Activated B cell treated with CpG ODN at 0.5 μM for 24 hours (primary cell): ENCODE measurements around the gene SMIM41. TPM values are rescaled to one million over a fixed set of nuclear protein-coding genes. Genes with fewer than 3 reads are reported as not detected.

Source experiments
- ATAC-seq: fragments of 200-7000 bp; cut with Tn5 transposase; one replicate; pipeline ENCODE4 v1.10.0; 2021; ENCODE audit warnings: low read depth, mild to moderate bottlenecking, moderate library complexity
- CTCF ChIA-PET: fragments of 350-600 bp; sonication (Branson Sonifier 250); formaldehyde crosslinking; loops from one replicate; lab custom pipeline; 2021; ENCODE audit warnings: antibody characterized with exemption; lab: Charles Lee
- POLR2A ChIA-PET: fragments of 350-600 bp; sonication (Branson Sonifier 250); formaldehyde crosslinking; loops from one replicate; lab custom pipeline; 2021; ENCODE audit warnings: antibody characterized with exemption; lab: Charles Lee
- DNase-seq: peaks from one replicate; pipeline ENCODE4 v3.0.0; 2022
- H3K27ac Mint-ChIP-seq: one replicate; pipeline ENCODE4 v1.8.0; 2020; ENCODE audit warnings: mixed read lengths
- H3K27me3 Mint-ChIP-seq: one replicate; pipeline ENCODE4 v1.8.0; 2021; ENCODE audit warnings: mixed read lengths
- H3K36me3 Mint-ChIP-seq: one replicate; pipeline ENCODE4 v1.8.0; 2021; ENCODE audit warnings: low read depth, mixed read lengths
- H3K4me1 Mint-ChIP-seq: one replicate; pipeline ENCODE4 v1.8.0; 2021; ENCODE audit warnings: mixed read lengths
- H3K4me3 Mint-ChIP-seq: one replicate; pipeline ENCODE4 v1.8.0; 2020; ENCODE audit warnings: mild to moderate bottlenecking, mixed read lengths
- H3K9me3 Mint-ChIP-seq: one replicate; pipeline ENCODE4 v1.8.0; 2020; ENCODE audit warnings: mixed read lengths
- intact Hi-C: fragments of 100-400 bp; cut with micrococcal nuclease; formaldehyde crosslinking; loops from one replicate; pipeline ENCODE4 v1.15.1; 2024
- total RNA-seq: library from RNA; stranded (reverse); gene quantifications from 2 replicates; pipeline ENCODE4 v1.2.3, GENCODE V29; 2022
- TF ChIP-seq, protein P1 (sequence below): fragments of 200-600 bp; IDR thresholded peaks from one replicate; pipeline ENCODE4 v1.8.0; 2022; ENCODE audit warnings: antibody characterized with exemption, mild to moderate bottlenecking

SMIM41 gene
- total RNA-seq, 1 donor from 2014 or later = not detected

DNA sequence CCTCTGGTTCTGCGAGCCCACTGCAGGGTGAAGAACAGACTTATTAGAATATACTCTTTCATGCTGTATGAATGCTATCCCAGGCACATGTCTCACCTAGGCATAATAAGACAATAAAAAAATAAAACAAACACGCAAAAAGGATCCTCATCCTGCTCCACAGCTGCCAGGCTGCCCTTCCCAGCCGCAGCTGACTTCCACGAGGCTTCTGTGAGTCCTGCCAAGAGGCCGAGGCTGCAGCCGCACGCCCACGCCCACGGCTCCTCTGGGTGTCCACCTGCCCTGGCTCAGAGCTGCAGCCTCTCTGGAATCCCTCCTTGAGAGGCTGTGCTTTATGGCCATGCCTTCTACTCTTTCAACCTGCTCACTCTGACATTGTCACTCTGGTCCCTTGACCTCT lies 6.9 kb downstream of the SMIM41 start:
- POLR2A ChIA-PET = no interaction called here
- intact Hi-C loops = no loop called here
- Mint-ChIP-seq H3K9me3 (no peaks in the 10 kb centered on the region), H3K36me3 (no peaks in the 10 kb centered on the region), H3K27ac (no peak overlapping the region), H3K27me3 (peaks cover 22% of the 10 kb centered on the region), H3K4me3 (no peak overlapping the region), H3K4me1 (peaks cover 38% of the 10 kb centered on the region)
- DNase-seq = no peak
- TF ChIP-seq, protein P1, sequence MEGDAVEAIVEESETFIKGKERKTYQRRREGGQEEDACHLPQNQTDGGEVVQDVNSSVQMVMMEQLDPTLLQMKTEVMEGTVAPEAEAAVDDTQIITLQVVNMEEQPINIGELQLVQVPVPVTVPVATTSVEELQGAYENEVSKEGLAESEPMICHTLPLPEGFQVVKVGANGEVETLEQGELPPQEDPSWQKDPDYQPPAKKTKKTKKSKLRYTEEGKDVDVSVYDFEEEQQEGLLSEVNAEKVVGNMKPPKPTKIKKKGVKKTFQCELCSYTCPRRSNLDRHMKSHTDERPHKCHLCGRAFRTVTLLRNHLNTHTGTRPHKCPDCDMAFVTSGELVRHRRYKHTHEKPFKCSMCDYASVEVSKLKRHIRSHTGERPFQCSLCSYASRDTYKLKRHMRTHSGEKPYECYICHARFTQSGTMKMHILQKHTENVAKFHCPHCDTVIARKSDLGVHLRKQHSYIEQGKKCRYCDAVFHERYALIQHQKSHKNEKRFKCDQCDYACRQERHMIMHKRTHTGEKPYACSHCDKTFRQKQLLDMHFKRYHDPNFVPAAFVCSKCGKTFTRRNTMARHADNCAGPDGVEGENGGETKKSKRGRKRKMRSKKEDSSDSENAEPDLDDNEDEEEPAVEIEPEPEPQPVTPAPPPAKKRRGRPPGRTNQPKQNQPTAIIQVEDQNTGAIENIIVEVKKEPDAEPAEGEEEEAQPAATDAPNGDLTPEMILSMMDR = no peak
- no peak for ATAC-seq
- CTCF ChIA-PET = interaction anchor here (1.1 to 12.3 kb wide), 3 partner anchors 19 to 63 kb away, joined by 3 to 342 read pairs (median 46); no protein-coding TSS in a partner anchor

DNA sequence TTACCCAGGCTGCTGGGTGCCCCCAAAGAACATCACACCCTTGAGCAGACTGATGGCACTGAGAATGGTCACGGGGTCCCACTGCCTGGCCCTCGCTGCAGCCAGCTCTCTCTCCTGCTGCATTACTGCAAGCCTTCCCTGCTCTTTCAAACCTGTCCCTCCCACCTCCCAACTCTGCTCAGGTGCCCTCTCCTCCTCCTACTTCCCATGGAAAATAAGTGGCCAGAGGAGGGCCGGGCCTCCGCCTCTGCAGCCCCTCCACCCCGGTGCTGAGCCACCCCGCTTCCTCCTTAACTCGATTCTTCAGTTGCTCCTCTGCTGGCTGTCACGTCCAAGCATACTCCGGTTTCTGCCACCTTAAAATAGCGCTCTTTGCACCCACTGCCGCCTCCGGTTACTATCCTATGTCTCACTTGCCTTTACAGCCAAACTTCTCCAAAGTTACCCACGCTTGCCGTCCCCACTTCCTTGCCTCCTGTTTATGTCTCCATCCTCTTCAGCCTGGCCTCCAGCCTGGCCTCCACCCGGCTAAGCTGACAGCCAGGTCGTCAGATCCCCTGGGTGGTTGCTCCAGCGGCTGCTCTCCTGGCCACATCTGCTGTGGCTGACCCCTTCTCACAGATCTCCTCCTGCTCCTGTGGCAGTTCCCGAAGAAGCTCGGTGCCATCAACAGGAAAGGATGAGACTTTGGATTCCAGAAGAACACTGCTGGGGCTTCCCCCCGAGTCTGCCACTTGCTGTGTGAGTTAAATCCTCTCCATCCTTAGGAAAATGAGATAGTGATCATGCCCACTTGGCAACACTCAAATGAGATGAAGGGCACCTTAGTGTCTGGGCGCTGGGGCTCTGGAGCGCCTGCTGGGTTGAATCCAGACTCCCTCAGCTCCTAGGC lies 7.7 kb downstream of the SMIM41 start:
- H3K9me3 Mint-ChIP-seq = no peaks in the 10 kb centered on the region
- no peaks in the 10 kb centered on the region for H3K36me3 Mint-ChIP-seq
- ChIA-PET POLR2A (no interaction called here), CTCF (interaction anchor here (1.6 to 12.3 kb wide), 2 partner anchors 17 to 63 kb away, joined by 4 to 342 read pairs; partner anchors contain the start of gene ATG101)
- DNase-seq (no peak), ATAC-seq (no peak)
- TF ChIP-seq, protein P1 = no peak
- H3K4me1 Mint-ChIP-seq = peaks cover 29% of the 10 kb centered on the region
- intact Hi-C loops = no loop called here
- no peak overlapping the region for H3K4me3 Mint-ChIP-seq
- H3K27ac Mint-ChIP-seq = no peak overlapping the region
- H3K27me3 Mint-ChIP-seq = peaks cover 29% of the 10 kb centered on the region

DNA sequence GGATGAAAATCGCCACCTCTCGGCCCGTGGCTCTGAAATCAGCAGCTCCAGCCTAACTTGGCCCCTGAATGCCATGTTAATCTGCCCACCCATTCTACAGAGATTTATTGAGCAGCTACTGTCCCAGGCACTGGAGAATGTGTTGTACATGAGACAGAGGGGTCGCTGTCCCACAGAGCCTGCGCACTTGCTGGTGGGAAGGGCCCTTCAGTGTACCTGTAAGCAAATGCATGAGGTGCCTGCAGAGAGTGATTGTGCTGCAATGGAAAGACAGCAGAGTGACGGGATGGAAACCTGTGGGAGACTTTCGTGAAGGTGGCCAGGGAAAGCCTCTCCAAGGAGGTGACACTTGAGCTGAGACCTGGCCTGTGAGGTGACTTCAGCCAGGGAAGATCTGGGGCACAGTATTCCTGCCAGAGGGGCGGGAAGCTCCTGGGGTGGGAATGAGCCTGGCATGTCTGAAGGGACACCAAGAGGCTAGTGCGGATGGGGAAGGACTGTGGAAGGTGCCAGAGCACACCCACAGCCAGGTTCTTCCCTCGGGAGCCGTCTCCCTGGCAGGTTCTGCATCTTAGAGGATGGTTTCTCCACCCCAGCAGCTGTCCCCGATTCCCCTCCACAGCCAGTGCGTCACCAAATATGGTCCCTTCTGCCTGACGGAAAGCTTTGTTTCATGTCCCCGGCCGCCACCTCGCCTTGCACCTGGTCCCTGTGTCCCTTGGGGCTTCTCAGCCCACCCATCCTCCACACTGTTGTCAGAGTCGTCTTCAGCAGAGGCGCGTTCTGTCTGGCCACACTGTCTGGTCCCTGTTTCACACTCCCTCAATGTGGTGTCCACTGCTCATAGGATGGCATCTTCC lies 8.7 kb downstream of the SMIM41 start:
- CTCF ChIA-PET = interaction anchor here (0.6 to 12.3 kb wide), 3 partner anchors 18 to 64 kb away, joined by 3 to 342 read pairs (median 4); partner anchors contain the start of gene ATG101
- Mint-ChIP-seq H3K4me3 (no peak overlapping the region), H3K27ac (no peak overlapping the region), H3K27me3 (peaks cover 29% of the 10 kb centered on the region), H3K9me3 (no peaks in the 10 kb centered on the region), H3K36me3 (no peaks in the 10 kb centered on the region), H3K4me1 (peaks cover 19% of the 10 kb centered on the region)
- no peak for DNase-seq
- POLR2A ChIA-PET = no interaction called here
- intact Hi-C loops = loop anchor here (2.0 kb wide), 1 partner anchor 17 kb away; no protein-coding TSS in a partner anchor
- ATAC-seq = peak; percentile 82
- TF ChIP-seq, protein P1 = no peak

DNA sequence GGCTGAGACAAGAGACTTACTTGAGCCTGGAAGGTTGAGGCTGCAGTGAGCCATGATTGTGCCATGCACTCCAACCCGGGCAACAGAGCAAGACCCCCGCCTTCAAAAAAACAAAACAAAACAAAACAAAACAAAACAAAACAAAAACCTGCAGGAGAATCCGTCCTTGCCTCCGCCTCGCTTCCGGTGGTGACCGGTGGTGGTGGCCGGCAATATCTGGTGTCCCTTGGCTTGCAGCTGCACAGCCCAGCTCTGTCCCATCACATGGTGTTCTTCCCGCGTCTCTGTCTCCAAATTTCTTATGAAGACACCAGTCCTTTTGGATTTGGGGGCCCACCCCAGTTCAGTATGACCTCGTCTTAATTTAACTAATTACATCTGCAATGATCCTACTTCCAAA lies 10.0 kb downstream of the SMIM41 start:
- ATAC-seq (no peak), DNase-seq (no peak)
- TF ChIP-seq, protein P1 = no peak
- intact Hi-C loops = loop anchor here (2.0 kb wide), 1 partner anchor 15 kb away; no protein-coding TSS in a partner anchor
- H3K27ac Mint-ChIP-seq = no peak overlapping the region
- H3K36me3 Mint-ChIP-seq = no peaks in the 10 kb centered on the region
- no peak overlapping the region for H3K4me3 Mint-ChIP-seq
- CTCF ChIA-PET = interaction anchor here (12.3 kb wide), 1 partner anchor 66 kb away, joined by 342 read pairs; no protein-coding TSS in a partner anchor
- peaks cover 14% of the 10 kb centered on the region for H3K4me1 Mint-ChIP-seq
- POLR2A ChIA-PET = interaction anchor here (0.6 kb wide), 1 partner anchor 21 kb away, joined by 6 read pairs; no protein-coding TSS in a partner anchor
- H3K9me3 Mint-ChIP-seq = no peaks in the 10 kb centered on the region
- H3K27me3 Mint-ChIP-seq = peaks cover 29% of the 10 kb centered on the region
